GM23248 (cell line): Measurements from ENCODE around the gene ALDH1L2.

ENCODE experiments used
- EZH2 ChIP-seq: fragments of 200-600 bp; sonication (generic); IDR thresholded peaks from 2 replicates; pipeline ENCODE4 v1.6.1; 2018; ENCODE audit warnings: antibody characterized with exemption, mild to moderate bottlenecking; ENCODE audit not compliant: insufficient read depth, poor library complexity, severe bottlenecking
- EZH2phosphoT487 ChIP-seq: fragments of 200-600 bp; sonication (generic); IDR thresholded peaks from 2 replicates; pipeline ENCODE4 v1.6.1; 2018; ENCODE audit warnings: antibody characterized with exemption, moderate library complexity, mild to moderate bottlenecking, low read depth; ENCODE audit not compliant: insufficient read depth

DNA sequence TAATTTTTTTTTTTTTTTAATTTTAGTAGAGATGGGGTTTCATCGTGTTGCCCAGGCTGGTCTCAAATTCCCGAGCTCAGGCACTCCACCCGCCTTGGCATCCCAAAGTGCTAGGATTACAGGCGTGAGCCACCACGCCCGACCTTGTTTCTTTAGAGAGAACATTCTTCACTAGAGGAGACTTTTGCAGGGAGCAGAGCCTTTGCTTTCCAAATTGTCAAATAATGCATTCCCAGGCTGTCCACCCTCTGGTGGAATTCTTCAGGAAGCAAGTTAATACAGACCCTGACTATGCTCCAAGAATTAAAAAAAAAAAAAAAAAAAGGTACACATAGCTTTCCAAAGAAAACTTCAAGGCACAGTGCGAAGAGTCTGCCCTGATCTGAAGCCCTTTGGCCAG is 6.8 kb downstream of the ALDH1L2 start:
- no peak for TF ChIP-seq EZH2
- TF ChIP-seq EZH2phosphoT487: no peak
